Measurements from ENCODE around the gene SART3.
"Not testable (repeated sequence)": the region's sequence is repeated elsewhere in the genome, so short reads cannot be mapped to it uniquely, and the experiment has no call there.

SART3 gene

DNA sequence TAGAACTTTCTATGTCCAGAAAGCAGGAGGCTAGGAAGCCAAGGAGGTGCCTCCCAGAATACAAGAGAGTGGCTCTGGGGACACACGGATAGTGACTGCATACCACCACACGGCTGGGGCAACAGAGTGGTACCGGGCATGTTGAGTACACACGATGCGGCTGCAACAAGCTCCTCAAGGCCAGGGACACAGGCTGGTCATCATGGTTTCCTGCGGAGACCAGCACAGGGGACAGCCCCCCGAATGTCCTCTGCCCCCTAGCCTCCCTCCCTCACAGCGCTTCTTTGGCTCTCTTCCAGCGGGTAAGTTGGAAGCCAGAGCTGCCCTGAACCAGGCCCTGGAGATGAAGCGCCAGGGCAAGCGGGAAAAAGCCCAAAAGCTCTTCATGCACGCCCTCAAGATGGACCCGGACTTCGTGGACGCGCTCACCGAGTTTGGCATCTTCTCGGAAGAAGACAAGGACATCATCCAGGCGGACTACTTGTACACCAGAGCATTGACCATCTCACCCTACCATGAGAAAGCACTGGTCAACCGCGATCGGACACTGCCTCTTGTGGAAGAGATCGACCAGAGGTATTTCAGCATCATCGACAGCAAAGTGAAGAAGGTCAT is 42.8 kb downstream of the SART3 start:
- no peak for DNase-seq (ENCODE audit: low spot score)

GRCh38 chr12:108517288-108518100 is 43.5 kb downstream of the SART3 start:
- no peak for DNase-seq (ENCODE audit: low spot score)

DNA sequence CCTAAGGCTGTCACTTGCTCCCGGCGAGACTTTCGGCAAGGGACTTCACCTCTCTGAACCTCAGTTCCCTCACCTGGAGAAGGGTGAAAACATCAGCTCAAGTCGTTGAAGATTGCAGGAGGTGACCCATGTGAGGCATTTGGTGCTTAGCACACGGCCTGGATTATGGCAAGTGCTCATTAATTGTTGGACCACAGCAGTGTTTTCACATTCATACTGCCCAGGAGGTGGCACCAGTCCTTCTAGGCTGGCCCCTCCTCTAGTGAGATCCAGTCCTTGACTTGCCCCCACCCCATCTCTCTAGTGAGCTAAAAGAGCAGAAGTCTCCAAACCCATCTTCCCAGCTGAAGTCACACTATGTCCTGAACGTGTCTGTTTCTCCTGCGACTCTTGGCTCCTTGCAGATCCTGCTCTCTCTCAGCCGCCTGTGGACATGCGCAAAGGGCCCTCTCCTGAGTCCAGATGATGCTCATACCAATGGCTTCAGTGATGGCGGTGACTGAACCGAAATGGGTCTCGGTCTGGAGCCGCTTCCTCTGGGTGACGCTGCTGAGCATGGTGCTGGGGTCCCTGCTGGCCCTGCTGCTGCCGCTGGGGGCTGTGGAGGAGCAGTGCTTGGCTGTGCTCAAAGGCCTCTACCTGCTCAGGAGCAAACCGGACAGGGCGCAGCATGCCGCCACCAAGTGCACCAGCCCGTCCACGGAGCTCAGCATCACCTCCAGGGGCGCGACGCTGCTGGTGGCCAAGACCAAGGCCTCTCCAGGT is 44.3 kb downstream of the SART3 start:
- no peak for DNase-seq (ENCODE audit: low spot score)

GRCh38 chr12:108515916-108516315 is 45.1 kb downstream of the SART3 start:
- no peak for DNase-seq (ENCODE audit: low spot score)

GRCh38 chr12:108514973-108515814 is 45.8 kb downstream of the SART3 start, which contains the start of gene FICD:
TSS of gene FICD (plus strand) at chr12:108515277. CDS start at chr12:108516973, 1,696 bp downstream.
- peak; percentile 95 for DNase-seq (ENCODE audit: low spot score)

GRCh38 chr12:108514468-108514972 is 46.5 kb downstream of the SART3 start:
- no peak for DNase-seq (ENCODE audit: low spot score)

GRCh38 chr12:108511633-108512540 is 49.1 kb downstream of the SART3 start:
- peak; percentile 82 for DNase-seq (ENCODE audit: low spot score)

DNA sequence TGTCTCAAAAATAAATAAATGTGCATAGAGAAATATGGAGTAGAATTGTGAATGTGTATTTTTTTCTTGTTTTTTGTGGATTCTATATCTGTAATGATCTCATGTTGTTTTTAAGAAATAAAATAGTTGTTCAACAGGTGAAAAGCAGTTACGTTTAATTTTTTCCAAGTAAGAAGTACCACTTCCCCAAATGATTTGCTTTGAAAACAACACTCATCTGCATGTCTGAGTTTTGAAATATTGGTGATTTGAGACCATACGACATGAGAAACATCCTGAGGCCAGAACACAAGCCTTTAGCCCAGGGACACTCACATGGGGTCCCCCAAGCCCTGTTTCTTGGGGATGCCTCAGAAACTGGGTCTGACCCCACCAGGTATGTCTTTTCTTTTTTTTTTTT is 50.1 kb downstream of the SART3 start:
- DNase-seq (ENCODE audit: low spot score) = no peak

DNA sequence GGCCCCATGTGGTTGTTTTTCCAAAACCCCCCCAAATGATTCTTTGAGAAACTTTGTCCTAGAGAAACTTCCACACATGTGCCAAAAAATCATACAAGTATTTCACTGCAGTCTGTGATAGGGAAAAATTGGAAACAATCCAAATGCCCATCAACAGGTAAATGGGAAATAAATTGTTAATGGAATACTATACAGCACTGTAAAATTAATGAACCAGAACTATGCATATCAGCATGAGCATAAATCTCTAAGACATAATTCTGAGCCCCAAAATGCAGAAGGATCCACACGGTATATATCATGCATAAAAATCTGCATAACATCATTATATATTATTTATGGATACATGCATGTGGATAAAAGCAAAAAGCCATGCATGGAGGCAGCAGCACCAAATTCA is 51.2 kb downstream of the SART3 start:
- DNase-seq (ENCODE audit: low spot score) = no peak

- peak; percentile 73 for DNase-seq (ENCODE audit: low spot score)
Measured at GRCh38 chr12:108507971-108508642, 52.9 kb downstream of the SART3 start.

- no peak for DNase-seq (ENCODE audit: low spot score)
Measured at GRCh38 chr12:108505129-108505528, 55.8 kb downstream of the SART3 start.

DNA sequence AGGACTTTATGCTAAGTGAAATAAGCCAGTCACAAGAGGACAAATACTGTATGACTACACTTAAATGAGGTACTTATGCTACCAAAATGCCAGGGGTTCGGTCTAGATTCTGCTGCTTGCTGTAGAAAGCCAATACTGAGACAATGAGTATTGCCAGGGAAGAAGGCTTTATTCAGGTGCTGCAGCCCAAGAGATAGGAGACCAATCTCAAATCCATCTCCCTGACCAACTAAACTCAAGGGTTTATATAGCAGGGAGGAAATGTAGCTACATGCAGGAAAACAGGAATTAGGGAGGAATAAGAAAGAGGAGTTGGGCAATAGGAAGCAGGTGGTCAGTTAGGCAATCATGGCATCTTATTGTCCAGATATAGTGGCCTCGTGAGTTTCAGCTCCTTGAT is 58.1 kb downstream of the SART3 start:
- DNase-seq (ENCODE audit: low spot score) = no peak

- no peak for DNase-seq (ENCODE audit: low spot score)
Measured at GRCh38 chr12:108498136-108498535, 62.8 kb downstream of the SART3 start.

DNA sequence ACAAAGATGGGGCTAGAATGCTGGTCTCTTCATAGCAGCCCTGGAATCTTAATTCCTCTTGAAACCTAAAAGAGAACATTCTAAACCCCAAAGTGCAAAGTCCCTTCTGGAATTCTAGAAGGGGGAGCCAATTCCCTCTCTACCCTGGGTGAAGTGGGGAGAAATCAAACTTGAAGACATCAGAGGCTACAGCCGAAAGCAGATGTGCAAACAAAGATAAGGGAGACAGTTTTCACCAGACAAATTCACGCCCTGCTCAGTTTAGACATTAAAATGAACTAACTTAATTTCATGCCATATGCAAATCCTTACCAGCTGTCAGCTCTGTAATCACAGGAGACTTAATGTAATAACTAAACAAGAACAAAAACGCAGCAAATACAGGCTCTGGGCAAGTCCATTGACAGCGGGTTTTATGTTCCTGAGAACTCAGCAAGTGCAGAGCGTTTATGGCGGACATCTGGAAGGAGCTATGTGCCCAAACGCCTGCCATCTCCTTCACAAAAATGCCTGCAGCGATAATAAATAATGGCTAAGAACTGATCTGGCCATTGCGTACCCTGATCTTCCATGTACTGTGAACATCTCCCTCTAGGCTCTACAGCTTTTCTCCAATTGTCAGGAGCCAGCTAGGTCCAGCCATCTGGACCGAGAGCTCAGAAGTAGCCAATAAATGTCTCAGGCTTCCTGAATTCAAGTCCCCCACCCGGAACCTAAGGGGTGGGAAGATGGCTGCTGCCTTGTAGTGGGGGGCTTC is 65.0 kb downstream of the SART3 start:
- DNase-seq (ENCODE audit: low spot score) = no peak

GRCh38 chr12:108495054-108495453 is 65.9 kb downstream of the SART3 start:
- peak; percentile 53 for DNase-seq (ENCODE audit: low spot score)

DNA sequence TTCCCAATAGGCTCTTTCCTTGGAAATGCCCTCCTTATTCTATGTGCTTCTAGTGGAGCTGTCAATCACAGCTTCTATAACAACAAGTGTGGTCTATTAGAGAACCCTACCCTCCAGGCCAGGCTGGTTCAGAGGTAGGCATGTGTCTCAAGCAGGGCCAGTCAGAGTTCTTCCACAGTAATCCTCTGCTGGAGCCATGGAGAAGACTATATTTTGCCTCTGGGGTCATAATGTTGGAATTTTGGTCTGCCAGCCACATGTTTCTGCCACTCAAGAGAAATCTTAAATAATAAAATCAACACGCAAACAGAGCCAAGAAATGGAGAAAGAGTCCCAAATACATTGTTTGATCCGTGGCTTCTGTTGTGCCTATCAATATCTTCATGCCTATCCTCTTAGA is 69.7 kb downstream of the SART3 start:
- no peak for DNase-seq (ENCODE audit: low spot score)

DNA sequence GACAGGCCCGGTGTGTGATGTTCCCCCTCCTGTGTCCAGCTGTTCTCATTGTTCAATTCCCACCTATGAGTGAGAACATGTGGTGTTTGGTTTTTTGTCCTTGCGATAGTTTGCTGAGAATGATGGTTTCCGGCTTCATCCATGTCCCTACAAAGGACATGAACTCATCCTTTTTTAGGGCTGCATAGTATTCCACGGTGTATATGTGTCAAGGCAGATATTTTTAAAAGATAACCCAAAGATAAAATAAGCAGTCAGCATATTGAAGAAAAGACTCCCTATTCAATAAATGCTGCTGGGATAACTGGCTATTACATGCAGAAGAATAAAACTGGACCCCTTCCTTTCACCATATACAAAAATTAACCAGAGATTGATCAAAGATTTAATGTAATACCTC is 73.9 kb downstream of the SART3 start:
- DNase-seq (ENCODE audit: low spot score) = not testable (repeated sequence)

DNA sequence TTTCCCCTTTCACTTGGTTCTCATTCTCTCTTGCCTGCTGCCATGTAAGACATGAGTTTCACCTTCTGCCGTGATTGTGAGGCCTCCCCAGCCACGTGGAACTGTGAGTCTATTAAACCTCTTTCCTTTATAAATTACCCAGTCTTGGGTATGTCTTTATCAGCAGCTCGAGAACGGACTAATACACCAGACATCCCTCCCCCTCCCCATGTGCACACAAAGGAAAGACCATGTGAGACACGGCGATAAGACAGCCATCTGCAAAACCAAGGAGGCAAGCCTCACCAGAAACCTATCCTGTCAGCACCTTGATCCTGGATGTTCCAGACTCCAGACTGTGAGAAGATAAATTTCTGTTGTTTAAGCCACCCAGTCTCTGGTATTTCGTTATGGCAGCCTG is 75.6 kb downstream of the SART3 start:
- DNase-seq (ENCODE audit: low spot score) = not testable (repeated sequence)

DNA sequence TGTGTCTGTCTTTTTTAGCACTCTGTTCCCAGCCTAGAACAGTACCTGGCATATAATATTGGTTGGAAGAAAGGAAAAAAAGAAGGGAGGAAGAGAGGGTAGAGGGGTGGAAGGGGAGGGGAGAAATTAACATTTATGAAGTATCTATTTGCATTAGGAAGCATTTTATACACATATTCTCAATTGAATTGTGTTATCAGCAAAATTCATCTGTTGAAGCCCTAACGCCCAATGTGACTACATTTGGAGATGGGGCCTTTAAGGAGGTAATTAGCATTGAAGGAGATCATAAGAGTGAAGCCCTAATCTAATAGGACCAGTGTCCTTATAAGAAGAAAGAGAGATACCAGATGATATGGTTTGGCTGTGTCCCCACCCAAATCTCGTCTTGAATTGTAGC is 76.1 kb downstream of the SART3 start:
- DNase-seq (ENCODE audit: low spot score) = no peak
